DOHH2 (cell line): ENCODE measurements around the gene SPIN1.

Source experiments
- H3F3A ChIP-seq: fragments of 200-600 bp; sonication (generic), shearing (Covaris generic); 2 replicates; pipeline ENCODE4 v1.6.0; 2016; ENCODE audit warnings: antibody characterized with exemption, mild to moderate bottlenecking; ENCODE audit not compliant: control insufficient read depth, insufficient read depth
- H3K27ac ChIP-seq: fragments of 200-600 bp; sonication (generic); 2 replicates; pipeline ENCODE4 v1.5.1; 2014; ENCODE audit warnings: low read depth, mild to moderate bottlenecking, low read length, moderate library complexity
- H3K27me3 ChIP-seq: fragments of 200-600 bp; sonication (generic); 2 replicates; pipeline ENCODE4 v1.6.1; 2014; ENCODE audit warnings: mild to moderate bottlenecking, low read length, mixed read lengths; ENCODE audit not compliant: control insufficient read depth
- H3K36me3 ChIP-seq: fragments of 200-600 bp; sonication (generic); 2 replicates; pipeline ENCODE4 v1.6.1; 2014; ENCODE audit warnings: mild to moderate bottlenecking, low read length, moderate library complexity, mixed read lengths; ENCODE audit not compliant: control insufficient read depth
- H3K4me1 ChIP-seq: fragments of 200-600 bp; sonication (generic); 2 replicates; pipeline ENCODE4 v1.6.1; 2014; ENCODE audit warnings: mild to moderate bottlenecking, low read length, mixed read lengths; ENCODE audit not compliant: control insufficient read depth
- H3K4me2 ChIP-seq: fragments of 200-600 bp; sonication (generic); 2 replicates; pipeline ENCODE4 v1.6.0; 2014; ENCODE audit warnings: mild to moderate bottlenecking, low read length, moderate library complexity
- H3K4me3 ChIP-seq: fragments of 200-600 bp; sonication (generic); 2 replicates; pipeline ENCODE4 v1.5.1; 2014; ENCODE audit warnings: mild to moderate bottlenecking, low read length, mixed read lengths
- H3K79me2 ChIP-seq: fragments of 200-600 bp; sonication (generic); 2 replicates; pipeline ENCODE4 v1.6.1; 2014; ENCODE audit warnings: mild to moderate bottlenecking, low read length, mixed read lengths; ENCODE audit not compliant: control insufficient read depth
- H3K9me2 ChIP-seq: fragments of 200-600 bp; sonication (generic); replicated peaks from 2 replicates; pipeline ENCODE4 v1.6.1; 2014; ENCODE audit warnings: mild to moderate bottlenecking, low read length, mixed read lengths; ENCODE audit not compliant: control insufficient read depth
- H3K9me3 ChIP-seq: fragments of 200-600 bp; sonication (generic); 2 replicates; pipeline ENCODE4 v1.6.1; 2014; ENCODE audit warnings: antibody characterized with exemption, low read length, mixed read lengths; ENCODE audit not compliant: control insufficient read depth, insufficient read depth
- H4K20me1 ChIP-seq: fragments of 200-600 bp; sonication (generic); 2 replicates; pipeline ENCODE4 v1.6.0; 2014; ENCODE audit warnings: low read depth, mild to moderate bottlenecking, antibody characterized with exemption, low read length, moderate library complexity; ENCODE audit not compliant: control insufficient read depth, insufficient read depth
- CTCF ChIP-seq: fragments of 200-600 bp; sonication (generic); IDR thresholded peaks from one replicate; pipeline ENCODE4 v1.5.1; 2014; ENCODE audit warnings: antibody characterized with exemption, mild to moderate bottlenecking, low read depth, low read length; ENCODE audit not compliant: poor library complexity, severe bottlenecking
- EZH2phosphoT487 ChIP-seq: fragments of 200-600 bp; sonication (generic); IDR thresholded peaks from 2 replicates; pipeline ENCODE4 v1.6.1; 2017; ENCODE audit warnings: borderline replicate concordance, mild to moderate bottlenecking, antibody characterized with exemption, low read length, moderate library complexity, mixed read lengths

Gene SPIN1

GRCh38 chr9:88418715-88419540, 30.7 kb downstream of the SPIN1 start:
- Histone ChIP-seq H3K27me3 (no peaks in the 10 kb centered on the region), H3K9me2 (no peaks in the 10 kb centered on the region), H3K4me2 (no peak overlapping the region), H3K36me3 (peaks cover 28% of the 10 kb centered on the region), H3F3A (no peaks in the 10 kb centered on the region), H3K79me2 (peaks cover 83% of the 10 kb centered on the region), H3K4me1 (no peaks in the 10 kb centered on the region), H4K20me1 (no peaks in the 10 kb centered on the region), H3K9me3 (peaks cover 24% of the 10 kb centered on the region; the same call in 1 of the 2 replicates), H3K4me3 (no peak overlapping the region), H3K27ac (no peak overlapping the region)
- TF ChIP-seq EZH2phosphoT487 = no peak
- TF ChIP-seq CTCF = no peak

- H3K36me3 ChIP-seq = peaks cover 25% of the 10 kb centered on the region
These were observed 32.0 kb downstream of the SPIN1 start for GRCh38 chr9:88420227-88420626.

GRCh38 chr9:88421348-88421747, 33.1 kb downstream of the SPIN1 start:
- no peaks in the 10 kb centered on the region for H4K20me1 ChIP-seq
- peaks cover 31% of the 10 kb centered on the region for H3K36me3 ChIP-seq

More at GRCh38 chr9:88420227-88420626, 32.0 kb downstream of the SPIN1 start:
- Histone ChIP-seq H3K4me3 (no peak overlapping the region), H3K4me1 (no peaks in the 10 kb centered on the region), H3K27ac (no peak overlapping the region), H4K20me1 (no peaks in the 10 kb centered on the region), H3K9me2 (no peaks in the 10 kb centered on the region), H3F3A (no peaks in the 10 kb centered on the region), H3K27me3 (no peaks in the 10 kb centered on the region), H3K79me2 (peaks cover 83% of the 10 kb centered on the region), H3K9me3 (peaks cover 17% of the 10 kb centered on the region; the same call in 1 of the 2 replicates), H3K4me2 (no peak overlapping the region)
- TF ChIP-seq CTCF (no peak), EZH2phosphoT487 (no peak)

More at GRCh38 chr9:88421348-88421747, 33.1 kb downstream of the SPIN1 start:
- Histone ChIP-seq H3K79me2 (peaks cover 78% of the 10 kb centered on the region), H3K4me3 (no peak overlapping the region), H3K27ac (no peak overlapping the region), H3K27me3 (no peaks in the 10 kb centered on the region), H3K9me3 (peaks cover 17% of the 10 kb centered on the region; the same call in 1 of the 2 replicates), H3F3A (0 out of 2 replicates have a peak, but pooled peaks cover under 1% of the 10 kb centered on the region), H3K9me2 (no peaks in the 10 kb centered on the region), H3K4me1 (no peaks in the 10 kb centered on the region), H3K4me2 (no peak overlapping the region)
- TF ChIP-seq EZH2phosphoT487 = no peak
- TF ChIP-seq CTCF = no peak
